Measurements from ENCODE around the gene SMIM1. TPM values are rescaled to one million over a fixed set of nuclear protein-coding genes. Genes with fewer than 3 reads are reported as not detected.

The SMIM1 gene
- total RNA-seq, 1 donor from 2014 or later = 8.0 TPM

DNA sequence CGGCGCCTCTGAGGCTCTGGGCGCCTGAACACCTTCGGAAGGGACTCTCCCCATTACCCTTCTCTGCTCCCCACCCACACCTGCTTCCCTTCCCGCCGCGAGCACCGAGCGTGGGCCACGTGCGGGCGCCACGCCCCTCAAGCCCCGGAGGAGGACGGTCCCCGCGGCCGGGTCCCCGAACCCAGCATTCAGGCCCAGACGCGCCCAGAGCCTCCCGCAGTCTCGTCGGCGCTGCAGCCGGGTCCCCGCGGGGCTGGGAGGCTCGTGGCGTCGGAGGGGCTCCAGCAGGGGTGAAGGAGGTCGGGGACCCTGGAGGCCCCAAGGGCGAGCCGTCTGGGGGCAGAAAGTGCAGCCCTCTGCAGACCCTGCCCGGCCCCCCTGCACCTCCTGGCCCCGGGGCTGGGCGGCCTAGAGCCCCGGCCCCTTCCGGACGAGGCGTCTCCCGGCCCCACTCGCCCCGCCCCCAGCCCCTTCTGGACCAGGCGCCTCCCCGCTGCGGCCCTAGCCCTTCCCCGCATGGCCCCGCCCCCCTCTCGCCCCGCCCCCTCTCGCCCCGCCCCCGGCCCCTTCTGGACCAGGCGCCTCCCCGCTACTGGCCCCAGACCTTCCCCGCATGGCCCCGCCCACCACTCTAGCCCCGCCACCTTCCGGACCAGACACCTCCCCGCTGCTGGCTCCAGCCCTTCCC, 378 bp upstream of the SMIM1 start:
- peak; percentile 94 for DNase-seq (ENCODE audit: low spot score)
- intact Hi-C loops (cut with DNase I) = no loop called here

DNA sequence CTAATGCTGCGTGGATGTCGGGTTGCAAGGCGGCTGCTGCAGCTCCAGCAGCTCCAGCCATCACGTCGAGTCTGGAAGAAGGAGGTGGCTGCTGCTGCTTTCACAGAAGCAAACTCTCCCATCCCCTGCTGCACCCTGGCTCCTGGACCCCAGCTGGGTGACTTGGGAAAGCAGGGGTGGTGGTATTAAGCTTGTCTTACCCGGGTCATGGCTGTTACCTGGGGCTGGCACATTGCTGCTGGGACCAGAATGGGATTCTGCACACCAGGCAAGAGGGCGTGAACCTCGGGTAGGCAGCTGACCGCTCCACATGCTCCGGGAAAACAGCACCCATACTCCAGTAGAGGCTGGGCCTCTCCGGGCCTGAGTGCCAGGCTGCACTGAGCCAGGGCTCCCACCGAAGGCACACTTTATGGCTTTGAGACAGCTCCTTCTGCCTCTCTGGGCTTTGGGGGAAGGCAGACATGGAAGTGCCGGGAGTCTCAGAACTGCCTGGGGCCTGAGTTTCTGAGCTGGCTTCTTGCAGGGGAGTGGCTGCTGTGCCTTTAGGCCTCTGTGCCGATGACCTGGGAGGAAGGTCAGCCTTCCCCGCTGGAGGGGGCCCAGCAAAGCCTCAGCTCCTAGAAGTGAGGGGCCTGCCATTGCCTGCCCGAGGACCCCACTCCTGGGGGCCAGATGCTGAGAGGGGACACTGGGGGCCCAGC, 1.2 kb downstream of the SMIM1 start:
- peak; percentile 55 for DNase-seq (ENCODE audit: low spot score)
- intact Hi-C loops (cut with DNase I) = no loop called here

GRCh38 chr1:3774276-3774945, 1.9 kb downstream of the SMIM1 start:
- DNase-seq (ENCODE audit: low spot score) = no peak
- intact Hi-C loops (cut with DNase I) = no loop called here

GRCh38 chr1:3774946-3775489, 2.5 kb downstream of the SMIM1 start:
- DNase-seq (ENCODE audit: low spot score) = peak; percentile 75
- intact Hi-C loops (cut with DNase I) = no loop called here

DNA sequence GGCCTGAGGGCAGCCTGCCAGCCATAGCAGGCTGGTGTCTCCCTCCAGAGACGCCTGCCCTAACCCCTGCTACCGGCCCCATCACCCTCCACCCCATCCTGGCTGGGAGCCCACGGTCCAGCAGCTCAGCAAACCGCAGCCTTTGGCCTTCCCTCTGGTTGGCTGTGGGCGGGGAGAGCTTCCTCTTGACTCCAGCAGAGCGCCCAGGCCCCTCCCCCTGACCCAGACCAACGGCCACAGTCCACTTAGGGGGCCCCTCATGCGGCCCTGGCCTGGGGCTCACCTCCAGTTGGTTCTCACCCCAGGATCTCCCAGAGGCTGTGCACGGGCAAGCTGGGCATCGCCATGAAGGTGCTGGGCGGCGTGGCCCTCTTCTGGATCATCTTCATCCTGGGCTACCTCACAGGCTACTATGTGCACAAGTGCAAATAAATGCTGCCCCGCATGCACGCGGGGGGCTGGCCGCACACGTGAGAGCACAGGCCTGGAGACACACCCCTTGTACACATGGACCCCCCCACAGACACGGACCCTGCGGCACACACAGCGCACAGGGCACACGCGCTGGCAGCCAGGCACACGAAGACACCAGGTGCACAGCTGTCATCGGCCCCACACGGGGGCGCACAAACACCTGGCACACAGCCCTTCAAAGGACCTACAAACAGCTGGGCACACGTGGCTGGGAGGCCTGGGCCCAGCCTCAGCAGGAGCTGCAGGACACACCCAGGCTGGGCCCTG, 3.1 kb downstream of the SMIM1 start:
- peak; percentile 77 for DNase-seq (ENCODE audit: low spot score)
- intact Hi-C loops (cut with DNase I) = no loop called here

DNA sequence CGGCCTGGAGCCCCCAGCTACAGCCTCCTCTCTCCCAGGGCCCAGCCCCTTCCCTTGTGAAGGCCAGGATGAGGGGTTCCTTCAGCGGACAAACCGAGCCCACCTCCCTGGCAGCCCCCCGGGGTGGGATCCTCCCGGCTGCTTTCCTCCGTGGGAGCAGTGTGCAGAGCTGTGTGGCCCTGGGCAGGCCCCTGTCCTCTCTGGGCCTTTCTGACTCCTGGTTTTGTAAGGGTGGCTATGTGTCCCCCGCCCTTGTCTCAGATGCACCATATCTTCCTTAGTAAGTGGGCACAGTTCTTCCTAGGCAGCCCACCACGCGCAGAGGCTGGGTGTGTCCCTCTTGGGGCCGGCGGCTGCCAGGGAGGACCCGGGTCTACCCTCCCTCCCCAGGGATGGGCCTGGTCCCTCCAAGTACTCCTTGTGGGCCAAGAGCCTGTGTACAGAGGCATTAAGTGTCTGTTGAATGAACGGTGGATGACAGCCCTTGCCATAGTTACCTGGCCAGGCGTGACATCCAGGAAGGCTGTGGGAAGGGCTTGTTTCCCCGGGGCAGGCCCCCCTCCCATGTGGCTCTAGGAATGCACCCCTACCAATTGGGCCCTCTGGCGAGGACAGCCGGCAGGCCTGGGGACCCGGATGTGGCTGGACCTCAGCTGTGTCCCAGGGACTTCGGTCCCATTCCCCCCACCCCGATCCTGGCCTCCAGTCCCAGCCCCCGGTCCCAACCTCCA, 3.8 kb downstream of the SMIM1 start:
- no peak for DNase-seq (ENCODE audit: low spot score)
- intact Hi-C loops (cut with DNase I) = no loop called here

DNA sequence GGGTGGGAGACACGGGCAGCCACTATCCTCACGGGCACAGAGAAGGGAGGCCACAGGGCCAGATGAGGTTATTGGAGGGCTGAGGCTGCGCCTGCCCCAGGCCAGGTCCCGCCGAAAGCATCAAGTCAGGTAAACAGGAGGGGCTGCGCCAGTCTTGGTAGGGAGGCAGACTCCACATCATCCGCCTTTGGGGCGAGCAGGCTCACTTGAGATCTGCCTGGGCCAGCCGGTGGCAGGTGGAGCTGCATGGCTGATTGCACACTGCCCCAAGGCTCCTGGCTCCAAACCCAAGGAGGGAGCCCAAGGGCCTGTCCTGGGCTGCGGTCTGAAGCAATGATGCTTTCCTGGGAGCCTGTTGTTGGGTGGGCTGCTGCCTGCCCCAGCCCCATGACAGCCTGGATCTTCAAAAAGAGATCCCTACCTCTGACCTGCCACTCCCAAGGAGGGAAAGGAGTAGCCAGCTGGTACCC, 4.6 kb downstream of the SMIM1 start:
- peak; percentile 73 for DNase-seq (ENCODE audit: low spot score)
- intact Hi-C loops (cut with DNase I) = no loop called here

GRCh38 chr1:3777647-3778589, 5.4 kb downstream of the SMIM1 start:
- peak; percentile 73 for DNase-seq (ENCODE audit: low spot score)
- intact Hi-C loops (cut with DNase I) = no loop called here

- intact Hi-C loops (cut with DNase I) = no loop called here
- peak; percentile 73 for DNase-seq (ENCODE audit: low spot score)
Observed at GRCh38 chr1:3778590-3779264, 6.2 kb downstream of the SMIM1 start.

GRCh38 chr1:3779265-3779911, 6.8 kb downstream of the SMIM1 start:
- intact Hi-C loops (cut with DNase I) = no loop called here
- no peak for DNase-seq (ENCODE audit: low spot score)

- DNase-seq (ENCODE audit: low spot score) = no peak
- intact Hi-C loops (cut with DNase I) = no loop called here
Observed at GRCh38 chr1:3779912-3780416, 7.4 kb downstream of the SMIM1 start.

DNA sequence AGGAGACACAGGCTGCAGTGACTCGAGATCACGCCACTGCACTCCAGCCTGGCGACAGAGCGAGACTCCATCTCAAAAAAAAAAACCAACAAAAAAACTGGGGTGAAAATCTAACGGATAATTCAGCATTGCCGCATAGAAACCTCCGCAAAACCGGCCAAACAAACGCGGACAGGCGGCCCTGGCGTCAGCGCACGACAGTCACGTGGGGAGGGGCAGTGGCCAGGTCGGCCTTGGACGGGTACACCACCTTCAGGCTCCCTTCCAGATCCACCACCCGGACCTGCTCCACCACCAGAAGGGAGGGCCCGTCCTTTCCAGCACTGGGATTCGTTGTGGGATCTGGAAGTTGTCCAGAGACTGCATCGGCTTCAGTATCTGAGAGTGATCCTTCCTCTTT, 8.4 kb downstream of the SMIM1 start:
- no peak for DNase-seq (ENCODE audit: low spot score)
- intact Hi-C loops (cut with DNase I) = no loop called here

DNA sequence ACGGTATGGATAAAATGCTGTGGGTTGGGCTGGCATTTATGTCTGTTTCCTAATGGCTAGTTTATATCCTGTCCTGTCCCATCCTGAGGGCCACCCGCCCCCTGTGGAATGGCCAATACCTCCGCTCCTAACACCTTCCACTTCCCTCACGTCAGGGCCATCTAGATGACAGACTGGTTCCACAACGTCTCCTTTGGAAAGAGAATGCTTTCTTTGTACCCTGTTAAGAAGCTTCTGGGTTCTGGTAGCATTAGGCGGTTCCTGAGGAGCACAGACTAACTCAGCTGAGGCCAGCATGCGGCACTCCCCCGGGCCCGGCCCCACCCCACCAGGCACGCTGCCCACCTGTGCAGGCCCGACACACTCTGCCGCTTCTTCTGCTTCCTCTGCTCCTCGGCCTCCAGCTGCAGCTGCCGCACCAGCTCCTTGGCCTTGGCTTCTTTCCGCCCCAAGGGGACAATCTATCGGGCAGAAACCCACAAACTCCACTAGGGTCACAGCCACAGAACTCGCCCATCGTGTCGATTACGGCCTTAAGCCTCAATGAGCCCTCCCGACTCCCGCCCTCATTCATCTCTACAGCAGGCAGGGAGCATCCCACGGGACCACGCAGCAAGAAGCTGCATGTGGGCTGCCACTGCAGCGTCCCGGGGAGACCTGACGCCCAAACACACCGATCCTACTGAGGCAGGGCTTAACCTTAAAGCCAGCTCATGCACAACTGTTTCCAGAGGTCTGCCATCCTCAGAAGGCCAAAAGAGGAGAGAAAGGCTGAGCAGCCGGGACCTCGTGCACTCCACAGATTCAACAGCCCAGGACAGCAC, 11.3 kb downstream of the SMIM1 start:
- intact Hi-C loops (cut with DNase I) = no loop called here
- peak; percentile 63 for DNase-seq (ENCODE audit: low spot score)

DNA sequence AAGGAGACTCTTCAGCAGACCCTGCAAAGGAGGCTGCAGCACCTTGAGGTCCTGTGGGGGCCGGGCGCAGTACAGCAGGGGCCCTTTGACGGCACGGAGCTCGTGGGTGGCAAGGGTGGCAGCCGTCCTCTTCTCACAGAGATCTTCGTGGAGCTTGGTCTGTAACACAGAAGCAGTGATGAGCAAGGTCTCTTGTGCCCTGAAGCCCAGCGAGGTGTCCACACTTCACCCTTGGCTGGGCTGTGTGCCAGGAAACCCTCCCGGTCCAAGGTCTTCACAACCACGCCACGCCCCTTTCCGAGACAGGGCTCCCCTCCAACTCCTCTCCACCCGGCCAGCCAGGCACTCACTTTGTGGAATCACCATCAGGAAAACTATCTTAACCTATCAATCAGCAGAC, 12.5 kb downstream of the SMIM1 start:
- DNase-seq (ENCODE audit: low spot score) = peak; percentile 70
- intact Hi-C loops (cut with DNase I) = no loop called here

DNA sequence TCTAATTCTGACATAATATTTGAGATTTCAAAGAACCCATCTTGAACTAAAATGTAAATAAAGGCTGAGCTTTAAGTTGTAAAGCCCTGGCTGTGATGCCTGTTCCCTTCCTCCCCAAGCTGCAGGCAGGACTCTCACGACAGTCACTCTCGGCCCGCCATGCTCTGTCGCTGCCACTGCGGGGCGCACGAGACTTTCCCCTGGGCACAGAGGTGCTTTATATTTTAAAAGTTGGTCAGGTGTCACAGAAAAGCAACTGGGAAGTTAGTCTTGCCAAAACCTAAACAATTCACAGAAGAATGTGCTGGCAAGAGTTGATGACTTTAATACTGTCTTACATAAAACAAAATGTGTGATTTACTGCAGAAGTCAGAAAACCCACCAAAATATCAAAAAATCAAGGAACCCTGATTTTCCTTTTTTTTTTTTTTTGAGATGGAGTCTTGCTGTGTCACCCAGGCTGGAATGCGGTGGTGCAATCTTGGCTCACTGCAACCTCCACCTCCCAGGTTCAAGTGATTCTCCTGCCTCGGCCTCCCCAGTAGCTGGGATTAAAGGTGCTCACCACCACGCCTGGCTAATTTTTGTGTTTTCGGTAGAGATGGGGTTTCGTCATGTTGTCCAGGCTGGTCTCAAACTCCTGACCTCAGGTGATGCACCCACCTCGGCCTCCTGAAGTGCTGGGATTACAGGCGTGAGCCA, 13.1 kb downstream of the SMIM1 start:
- intact Hi-C loops (cut with DNase I) = no loop called here
- peak; percentile 64 for DNase-seq (ENCODE audit: low spot score)

Data from cardiac septum (tissue), 1 donor.